A549 (cell line): ENCODE results near the gene ZEB1. TPM values are rescaled to one million over a fixed set of nuclear protein-coding genes. Genes with fewer than 3 reads are reported as not detected.

Experiments
- ATAC-seq, 2 experiments: fragments of 200-7000 bp in 1 of 2; fragments of >200 bp in 1 of 2; cut with Nextera tagmentation in 1 of 2; cut with Tn5 transposase in 1 of 2; 3 replicates each; pipeline versions ENCODE4 v1.8.0 to v1.9.1; 2018 to 2020; ENCODE audit warnings: mild to moderate bottlenecking in 1 of 2, moderate library complexity in 1 of 2
- CTCF ChIA-PET: fragments of 300-600 bp; sonication (Branson Sonifier 250); formaldehyde crosslinking; extraction: SDS; loops from one replicate; lab custom pipeline; 2021; ENCODE audit warnings: antibody characterized with exemption, inconsistent platforms; lab: Yijun Ruan, JAX
- POLR2A ChIA-PET: fragments of 350-600 bp; formaldehyde crosslinking; extraction: SDS; loops from one replicate; lab custom pipeline; 2021; ENCODE audit warnings: antibody characterized with exemption, inconsistent platforms; lab: Yijun Ruan, JAX
- DNase-seq, 2 experiments: peaks; one replicate each; pipeline versions ENCODE4 v3.0.0 to v3.0.0-alpha.2; 2011 to 2016; ENCODE audit warnings: low read depth in 1 of 2, low spot score in 1 of 2
- FAIRE-seq: peaks from 2 replicates; lab custom pipeline; 2011; peaks lifted over from hg19 to GRCh38; lab: Jason Lieb, UNC
- H3K27ac ChIP-seq, 2 experiments: fragments of >200 bp; sonication (Bioruptor Twin); formaldehyde crosslinking; 3 replicates each; pipeline ENCODE4 v1.5.1; 2016 to 2017
- H3K4me1 ChIP-seq: fragments of >200 bp; sonication (Bioruptor Twin); formaldehyde crosslinking; 3 replicates; pipeline ENCODE4 v1.6.1; 2016
- H3K4me2 ChIP-seq: fragments of >200 bp; sonication (Bioruptor Twin); formaldehyde crosslinking; 3 replicates; pipeline ENCODE4 v1.6.1; 2016
- H3K4me3 ChIP-seq: fragments of >200 bp; sonication (Bioruptor Twin); formaldehyde crosslinking; 3 replicates; pipeline ENCODE4 v1.5.1; 2016
- H3K9me3 ChIP-seq: fragments of >200 bp; sonication (Bioruptor Twin); formaldehyde crosslinking; 3 replicates; pipeline ENCODE4 v1.6.1; 2016
- CBX2 ChIP-seq: fragments of 200-600 bp; sonication (generic); IDR thresholded peaks from 2 replicates; pipeline ENCODE4 v1.6.1; 2016; ENCODE audit warnings: low read depth, mild to moderate bottlenecking, borderline replicate concordance
- CEBPB ChIP-seq, 2 experiments: fragments of >200 bp in 1 of 2; sonication (Bioruptor Twin) in 1 of 2; formaldehyde crosslinking in 1 of 2; IDR thresholded peaks; 2 replicates each; pipeline ENCODE4 v1.6.1; 2012 to 2016
- CHD4 ChIP-seq: fragments of 200-600 bp; sonication (generic); IDR thresholded peaks from 2 replicates; pipeline ENCODE4 v1.6.1; 2016; ENCODE audit warnings: antibody characterized with exemption, mild to moderate bottlenecking, borderline replicate concordance
- CTCF ChIP-seq: fragments of >200 bp; sonication (Bioruptor Twin); formaldehyde crosslinking; IDR thresholded peaks from 3 replicates; pipeline ENCODE4 v1.5.1; 2016
- EP300 ChIP-seq, 2 experiments: fragments of >200 bp; sonication (Bioruptor Twin); formaldehyde crosslinking; IDR thresholded peaks; 2 replicates in 1 of 2; 3 replicates in 1 of 2; pipeline ENCODE4 v1.6.1; 2016 to 2017
- ESRRA ChIP-seq: fragments of 150-350 bp; IDR thresholded peaks from 2 replicates; pipeline ENCODE4 v1.6.1; 2014; ENCODE audit warnings: mild to moderate bottlenecking, low read length, borderline replicate concordance
- FOSL2 ChIP-seq, 2 experiments: fragments of 450-650 bp in 1 of 2; fragments of >200 bp in 1 of 2; sonication (Bioruptor Twin) in 1 of 2; formaldehyde crosslinking; IDR thresholded peaks; 2 replicates each; pipeline versions ENCODE4 v1.5.0 to v1.6.1; 2016 to 2020; ENCODE audit warnings: mild to moderate bottlenecking in 1 of 2, moderate library complexity in 1 of 2
- GATA3 ChIP-seq: IDR thresholded peaks from 2 replicates; pipeline ENCODE4 v1.6.1; 2012; ENCODE audit warnings: borderline replicate concordance
- HES2 ChIP-seq: fragments of >200 bp; sonication (Bioruptor Twin); formaldehyde crosslinking; IDR thresholded peaks from 2 replicates; pipeline ENCODE4 v1.6.1; 2016
- HEYL ChIP-seq: fragments of 250-450 bp; sonication (Bioruptor Pico); IDR thresholded peaks from 2 replicates; pipeline ENCODE4 v1.8.0; 2021; ENCODE audit warnings: mild to moderate bottlenecking, moderate library complexity
- HOXA7 ChIP-seq: fragments of 250-450 bp; sonication (Bioruptor Pico); IDR thresholded peaks from 2 replicates; pipeline ENCODE4 v1.5.0; 2020; ENCODE audit warnings: mild to moderate bottlenecking, moderate library complexity
- HOXB5 ChIP-seq: fragments of 250-450 bp; sonication (Bioruptor Pico); IDR thresholded peaks from 2 replicates; pipeline ENCODE4 v1.5.0; 2020; ENCODE audit warnings: mild to moderate bottlenecking, moderate library complexity
- JUN ChIP-seq, 2 experiments: fragments of >200 bp; sonication (Bioruptor Twin); formaldehyde crosslinking; IDR thresholded peaks; 2 replicates in 1 of 2; 3 replicates in 1 of 2; pipeline ENCODE4 v1.6.1; 2016 to 2017
- JUNB ChIP-seq: fragments of >200 bp; sonication (Bioruptor Twin); formaldehyde crosslinking; IDR thresholded peaks from 2 replicates; pipeline ENCODE4 v1.6.1; 2016
- MAFK ChIP-seq: fragments of 450-650 bp; IDR thresholded peaks from 2 replicates; pipeline ENCODE4 v1.6.1; 2014; ENCODE audit not compliant: partially characterized antibody
- MAZ ChIP-seq: fragments of 150-350 bp; IDR thresholded peaks from 2 replicates; pipeline ENCODE4 v1.6.1; 2014; ENCODE audit warnings: antibody characterized with exemption, low read depth, low read length, borderline replicate concordance
- NPAS2 ChIP-seq: fragments of 250-450 bp; sonication (Bioruptor Pico); IDR thresholded peaks from 2 replicates; pipeline ENCODE4 v1.8.0; 2022; ENCODE audit warnings: mild to moderate bottlenecking, moderate library complexity, borderline replicate concordance
- NR3C1 ChIP-seq: fragments of >200 bp; sonication (Bioruptor Twin); formaldehyde crosslinking; IDR thresholded peaks from 3 replicates; pipeline ENCODE4 v1.6.1; 2017
- POLR2A ChIP-seq: IDR thresholded peaks from 2 replicates; pipeline ENCODE4 v1.6.1; 2012; ENCODE audit warnings: mild to moderate bottlenecking, low read length
- RAD21 ChIP-seq, 2 experiments: fragments of >200 bp in 1 of 2; sonication (Bioruptor Twin) in 1 of 2; formaldehyde crosslinking in 1 of 2; IDR thresholded peaks in 1 of 2; conservative IDR thresholded peaks in 1 of 2; 2 replicates in 1 of 2; 3 replicates in 1 of 2; pipeline ENCODE4 v1.6.1; 2012 to 2018; ENCODE audit warnings: inconsistent platforms in 1 of 2
- RARB ChIP-seq: fragments of 250-450 bp; sonication (Bioruptor Pico); IDR thresholded peaks from 2 replicates; pipeline ENCODE4 v1.8.0; 2021; ENCODE audit warnings: mild to moderate bottlenecking, moderate library complexity
- REST ChIP-seq: fragments of 200-600 bp; sonication (generic); IDR thresholded peaks from 2 replicates; pipeline ENCODE4 v1.6.1; 2016; ENCODE audit warnings: antibody characterized with exemption, mild to moderate bottlenecking, moderate library complexity
- RFX5 ChIP-seq: fragments of 450-650 bp; IDR thresholded peaks from 2 replicates; pipeline ENCODE4 v1.7.1; 2014; ENCODE audit warnings: antibody characterized with exemption, mild to moderate bottlenecking, moderate library complexity
- TP53 ChIP-seq: fragments of 250-450 bp; sonication (Bioruptor Pico); IDR thresholded peaks from 2 replicates; pipeline ENCODE4 v1.5.0; 2021; ENCODE audit warnings: mild to moderate bottlenecking, moderate library complexity
- ZC3H11A ChIP-seq: fragments of 450-650 bp; IDR thresholded peaks from 2 replicates; pipeline ENCODE4 v1.6.1; 2014; ENCODE audit warnings: antibody characterized with exemption, mild to moderate bottlenecking
- ZNF302 ChIP-seq: fragments of 250-450 bp; sonication (Bioruptor Pico); IDR thresholded peaks from 2 replicates; pipeline ENCODE4 v1.9.0; 2021; ENCODE audit warnings: inconsistent platforms, mild to moderate bottlenecking, moderate library complexity
- ZSCAN20 ChIP-seq: fragments of 250-450 bp; sonication (Bioruptor Pico); IDR thresholded peaks from 2 replicates; pipeline ENCODE4 v1.8.0; 2022; ENCODE audit warnings: mild to moderate bottlenecking, moderate library complexity
- WGBS: methylation state at CpG from one replicate; pipeline ENCODE4 v1.1.6; 2017; ENCODE audit errors: missing lambda C conversion rate; 5-methylcytosine and 5-hydroxymethylcytosine counted together
- polyA plus RNA-seq, 4 experiments: library from polyadenylated mRNA; depleted of rRNA in 3 of 4; stranded (reverse); fragments of >200 nt; fragmentation: RNase III in 1 of 4; extraction: RNeasy Plus Mini Kit Qiagen cat#74134 plus additional on column Dnase treatment in 1 of 4; gene quantifications; 2 replicates in 3 of 4; 3 replicates in 1 of 4; pipeline ENCODE4 v1.2.3, GENCODE V29; 2011 to 2017
- TF ChIP-seq, protein P1 (sequence below): fragments of 250-450 bp; sonication (Bioruptor Pico); IDR thresholded peaks from 2 replicates; pipeline ENCODE4 v1.5.0; 2020; ENCODE audit warnings: low read depth, mild to moderate bottlenecking, moderate library complexity
- TF ChIP-seq, protein P2 (sequence below): IDR thresholded peaks from 2 replicates; pipeline ENCODE4 v1.6.1; 2012; ENCODE audit warnings: low read depth, borderline replicate concordance

The ZEB1 gene
- polyA plus RNA-seq, 2 of the 4 experiments (the other 2 are of a cell fraction): 8.1 to 23.8 TPM

GRCh38 chr10:31318854-31319601 is at the start of gene ZEB1 (continued):
- peak; percentile 66 for TF ChIP-seq POLR2A
- TF ChIP-seq ESRRA: no peak
- TF ChIP-seq, protein P1, sequence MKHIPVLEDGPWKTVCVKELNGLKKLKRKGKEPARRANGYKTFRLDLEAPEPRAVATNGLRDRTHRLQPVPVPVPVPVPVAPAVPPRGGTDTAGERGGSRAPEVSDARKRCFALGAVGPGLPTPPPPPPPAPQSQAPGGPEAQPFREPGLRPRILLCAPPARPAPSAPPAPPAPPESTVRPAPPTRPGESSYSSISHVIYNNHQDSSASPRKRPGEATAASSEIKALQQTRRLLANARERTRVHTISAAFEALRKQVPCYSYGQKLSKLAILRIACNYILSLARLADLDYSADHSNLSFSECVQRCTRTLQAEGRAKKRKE (CRISPR knock-in tag): no peak
- TF ChIP-seq RAD21 (conservative IDR thresholded peaks at IDR 0.05 in 1 of 2, IDR thresholded peaks at IDR 0.05 in 1 of 2): peak in 1 of 2 experiments; percentile 49; a peak in 3 of 5 replicates
- no peak for TF ChIP-seq HEYL (CRISPR knock-in tag)
- peak; percentile 18; the same call in 2 of the 3 replicates for TF ChIP-seq CTCF
- no peak for TF ChIP-seq RFX5
- no peak for TF ChIP-seq MAFK
- TF ChIP-seq MAZ: no peak
- TF ChIP-seq, protein P2, sequence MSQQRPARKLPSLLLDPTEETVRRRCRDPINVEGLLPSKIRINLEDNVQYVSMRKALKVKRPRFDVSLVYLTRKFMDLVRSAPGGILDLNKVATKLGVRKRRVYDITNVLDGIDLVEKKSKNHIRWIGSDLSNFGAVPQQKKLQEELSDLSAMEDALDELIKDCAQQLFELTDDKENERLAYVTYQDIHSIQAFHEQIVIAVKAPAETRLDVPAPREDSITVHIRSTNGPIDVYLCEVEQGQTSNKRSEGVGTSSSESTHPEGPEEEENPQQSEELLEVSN: no peak
- peak in 1 of 2 experiments; percentile 26; a peak in 1 of 4 replicates for TF ChIP-seq CEBPB (IDR thresholded peaks at IDR 0.05)
- TF ChIP-seq GATA3: 0 out of 2 replicates have a peak, but pooled peaks have one; percentile 29
- TF ChIP-seq EP300 (IDR thresholded peaks at IDR 0.05): no peak
- TF ChIP-seq ZC3H11A: no peak
- TF ChIP-seq NR3C1: no peak
- TF ChIP-seq, all 56 proteins: peak for 11

DNA sequence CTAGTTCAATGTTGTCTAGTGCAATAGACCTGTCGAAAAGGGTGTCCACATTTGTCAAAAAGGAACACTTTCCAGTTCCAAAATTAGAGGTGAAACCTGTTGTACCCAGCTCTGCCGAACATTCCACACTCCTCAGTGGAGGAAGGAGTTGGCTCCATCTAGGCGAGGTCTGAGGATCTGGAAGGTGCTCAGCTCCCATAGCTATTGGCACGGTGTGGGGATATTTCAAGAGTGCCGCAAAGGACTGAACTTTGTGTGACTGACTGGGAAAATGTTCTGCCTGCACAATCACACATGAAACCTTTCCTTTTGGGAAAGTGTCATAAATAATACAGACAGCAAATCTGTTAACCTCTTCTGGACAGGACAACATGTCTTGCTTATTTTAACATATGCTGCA is 48.1 kb upstream of the ZEB1 start:
- CTCF ChIA-PET: no interaction called here
- H3K4me3 ChIP-seq: no peak overlapping the region
- no peaks in the 10 kb centered on the region for H3K4me1 ChIP-seq
- no peak for DNase-seq
- H3K27ac ChIP-seq: no peak overlapping the region
- no peaks in the 10 kb centered on the region for H3K9me3 ChIP-seq
- no peak for ATAC-seq
- 72% methylated on average over 5 of the region's 5 CpGs for WGBS
- H3K4me2 ChIP-seq: no peak overlapping the region
- POLR2A ChIA-PET: no interaction called here
- FAIRE-seq: no peak
- no peak for TF ChIP-seq REST
- no peak for TF ChIP-seq TP53 (CRISPR knock-in tag)
- no peak for TF ChIP-seq JUN (IDR thresholded peaks at IDR 0.05)
- no peak for TF ChIP-seq CHD4
- no peak for TF ChIP-seq FOSL2 (IDR thresholded peaks at IDR 0.05)
- TF ChIP-seq FOSL2 (CRISPR knock-in tag; IDR thresholded peaks at IDR 0.05): no peak
- TF ChIP-seq ZNF302 (CRISPR knock-in tag): no peak
- no peak for TF ChIP-seq HOXB5
- no peak for TF ChIP-seq RARB (CRISPR knock-in tag)
- no peak for TF ChIP-seq CBX2
- TF ChIP-seq ESRRA: no peak
- no peak for TF ChIP-seq NPAS2 (CRISPR knock-in tag)
- TF ChIP-seq JUNB: no peak
- TF ChIP-seq, protein P1 (CRISPR knock-in tag): no peak
- no peak for TF ChIP-seq CEBPB (IDR thresholded peaks at IDR 0.05)
- no peak for TF ChIP-seq ZSCAN20
- no peak for TF ChIP-seq HES2
- TF ChIP-seq HOXA7 (CRISPR knock-in tag): no peak
